DMS 273 (cell line): ENCODE measurements around the gene MAPKAPK3.

Experiments used
- DNase-seq: peaks from one replicate; lab custom pipeline; 2025; ENCODE audit not compliant: unreplicated experiment; lab: John Stamatoyannopoulos, UW

MAPKAPK3 gene

DNA sequence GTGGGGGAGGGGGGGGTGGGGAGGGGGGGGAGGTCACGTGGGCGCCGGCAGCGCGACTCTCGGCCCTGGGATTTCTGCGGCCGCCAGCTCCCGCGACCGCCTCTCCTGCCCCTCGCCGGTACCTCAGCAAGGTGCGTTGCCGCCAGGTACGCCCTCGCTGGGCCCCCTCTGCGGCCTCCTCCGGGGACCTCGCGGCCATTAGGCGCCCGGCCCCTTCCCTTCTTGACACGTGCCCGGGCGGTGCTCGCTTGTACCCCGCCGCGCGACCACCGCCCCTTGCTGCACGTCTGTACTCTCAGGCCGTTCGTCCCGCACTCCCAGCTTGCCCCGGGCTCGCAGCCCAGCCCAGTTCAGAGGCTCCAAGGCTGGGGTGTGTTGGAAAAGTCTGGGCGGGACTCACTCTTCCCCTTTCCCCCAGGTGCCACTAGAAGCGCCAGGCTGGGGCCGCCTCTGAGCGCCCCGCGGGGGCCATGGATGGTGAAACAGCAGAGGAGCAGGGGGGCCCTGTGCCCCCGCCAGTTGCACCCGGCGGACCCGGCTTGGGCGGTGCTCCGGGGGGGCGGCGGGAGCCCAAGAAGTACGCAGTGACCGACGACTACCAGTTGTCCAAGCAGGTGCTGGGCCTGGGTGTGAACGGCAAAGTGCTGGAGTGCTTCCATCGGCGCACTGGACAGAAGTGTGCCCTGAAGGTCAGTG, at the start of gene MAPKAPK3:
Gene MAPKAPK3, plus strand, starts transcription at position 56 of the 696 bp plus-strand sequence. Its CDS starts 415 bp downstream, at position 471.
- peak; percentile 58 for DNase-seq

DNA sequence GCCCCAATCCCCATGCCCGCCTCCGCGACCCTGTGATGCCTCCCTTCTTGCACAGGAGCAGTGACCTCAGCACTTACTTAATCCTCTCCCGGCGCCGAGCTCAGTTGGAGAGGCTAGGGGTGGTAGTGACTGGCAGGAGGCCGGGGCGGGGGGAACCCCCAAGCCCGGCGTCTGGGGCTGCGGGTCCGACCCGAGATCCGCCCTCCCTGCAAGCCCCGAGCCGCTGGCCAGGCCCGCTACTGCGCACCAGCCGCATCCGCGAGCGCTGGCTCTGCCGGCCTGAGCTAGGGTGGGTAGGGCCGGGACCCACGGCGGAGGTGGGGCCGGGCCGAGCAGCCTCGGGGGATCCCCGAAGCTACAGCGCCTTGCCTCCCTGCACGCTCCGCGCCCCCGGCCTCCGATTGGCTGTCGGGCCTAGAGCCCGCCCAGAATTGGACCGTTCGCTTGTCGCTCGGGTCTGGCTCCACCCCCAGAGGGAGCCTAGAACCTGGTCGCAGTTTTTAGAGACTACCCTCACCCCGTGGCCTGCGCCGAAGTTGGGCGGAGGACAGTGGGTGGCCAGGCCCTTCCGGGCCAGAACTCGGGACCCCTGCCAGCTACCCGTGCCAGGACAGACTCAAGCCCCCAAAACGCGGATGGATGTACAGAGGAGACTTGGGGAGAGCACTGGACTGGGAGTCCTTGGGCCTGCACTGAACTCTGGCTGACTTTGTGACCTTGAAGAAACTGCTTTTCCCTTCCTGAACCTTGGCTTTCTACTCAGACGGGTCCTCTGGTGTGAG, 49.4 kb upstream of the MAPKAPK3 start, which contains the start of gene C3orf18:
Gene C3orf18, minus strand, starts transcription at position 362 of the 782 bp plus-strand sequence. CDS start 2,048 bp downstream, outside the sequence.
- DNase-seq: peak; percentile 14

DNA sequence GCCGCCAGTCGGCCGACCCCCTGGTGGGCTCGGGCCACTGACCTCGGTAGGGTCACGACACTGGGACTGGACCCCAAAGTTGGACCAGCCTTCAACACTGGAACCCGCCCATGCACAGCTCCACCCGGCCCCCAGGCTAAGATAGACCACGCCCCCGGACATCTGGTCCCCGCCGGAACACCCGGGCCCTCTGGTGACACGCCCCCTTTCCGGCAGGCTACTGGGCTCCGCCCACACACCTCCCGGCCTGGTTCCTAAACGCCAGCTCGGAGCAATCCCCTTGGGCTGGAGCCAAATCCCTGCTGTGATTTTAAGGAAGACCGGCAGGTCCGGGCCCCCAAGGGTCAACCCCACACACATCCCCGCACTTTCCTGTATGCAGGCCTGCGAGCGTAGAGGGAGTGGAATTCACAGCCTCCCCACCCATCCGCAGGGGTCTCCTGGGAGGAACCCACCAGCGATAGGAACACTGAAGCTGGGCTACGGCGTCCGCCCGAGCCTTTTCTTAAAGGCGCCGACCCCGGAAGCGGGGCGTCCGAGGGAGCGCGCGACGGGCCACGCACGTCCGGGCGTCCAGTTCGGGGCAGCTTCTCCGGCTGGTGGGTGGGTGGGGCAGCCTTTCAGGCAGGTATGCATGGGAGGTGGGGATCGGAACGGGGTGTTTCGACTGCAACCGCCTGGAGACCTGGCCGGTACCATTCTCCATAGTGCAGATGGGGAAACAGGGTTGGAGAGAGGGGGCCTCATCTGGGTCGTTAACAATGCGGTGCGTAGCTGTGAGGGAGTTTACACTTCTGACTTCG, 47.8 kb upstream of the MAPKAPK3 start, which contains the start of gene HEMK1:
Gene HEMK1, plus strand, starts transcription at position 576 of the 803 bp plus-strand sequence. CDS start 1,583 bp downstream, outside the sequence.
- DNase-seq: peak; percentile 97

DNA sequence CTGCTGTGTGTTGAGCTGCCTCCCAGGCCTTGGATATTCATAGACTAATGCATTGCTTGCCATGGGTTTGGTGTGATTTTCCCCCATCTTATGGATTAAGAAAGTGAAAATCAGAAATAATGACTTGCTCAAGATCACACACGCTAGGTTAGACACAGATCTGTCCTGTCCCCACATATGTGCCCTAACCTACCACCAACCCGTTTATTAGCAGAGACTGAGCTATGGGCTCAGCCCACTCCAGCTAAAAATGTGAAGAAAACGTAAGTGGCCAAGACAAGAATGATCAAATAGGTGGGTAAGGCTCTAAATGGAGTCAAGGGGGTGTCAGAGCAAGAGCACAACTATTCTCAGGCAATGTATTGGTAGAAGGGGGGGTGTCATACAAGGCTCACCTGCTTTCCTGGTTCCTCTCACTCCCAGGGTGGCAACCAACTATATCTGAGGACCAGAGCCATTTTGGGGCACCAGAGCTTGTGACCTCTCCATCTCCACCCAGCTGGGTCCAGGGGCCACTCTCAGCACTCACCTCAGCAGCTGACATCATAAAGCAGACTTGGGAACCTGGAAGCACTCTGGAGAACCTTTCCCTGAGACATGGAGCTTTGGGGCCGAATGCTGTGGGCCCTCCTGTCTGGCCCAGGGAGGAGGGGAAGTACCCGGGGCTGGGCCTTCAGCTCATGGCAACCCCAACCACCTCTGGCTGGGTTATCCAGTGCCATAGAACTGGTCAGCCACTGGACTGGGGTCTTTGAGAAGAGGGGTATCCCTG, 46.3 kb upstream of the MAPKAPK3 start:
- no peak for DNase-seq

DNA sequence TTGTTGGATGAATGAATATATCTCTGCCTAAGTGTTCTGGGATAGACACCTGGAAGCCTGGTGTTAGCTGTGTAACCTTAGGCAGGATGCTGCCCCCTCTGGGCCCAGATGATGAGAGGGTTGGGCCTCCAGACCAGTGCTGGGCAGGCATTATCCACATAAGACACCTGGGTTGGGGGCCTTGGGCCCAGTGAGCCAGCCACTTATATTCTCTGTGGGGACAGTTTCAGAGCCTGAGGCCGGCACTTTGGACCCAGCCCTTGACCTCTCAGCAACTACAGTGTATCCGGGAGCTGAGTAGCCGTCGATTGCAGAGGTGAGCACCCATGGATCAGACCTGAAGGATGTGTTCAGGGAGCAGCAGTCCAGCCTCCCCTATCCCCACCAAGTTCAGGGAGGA, 45.5 kb upstream of the MAPKAPK3 start:
- DNase-seq: no peak

DNA sequence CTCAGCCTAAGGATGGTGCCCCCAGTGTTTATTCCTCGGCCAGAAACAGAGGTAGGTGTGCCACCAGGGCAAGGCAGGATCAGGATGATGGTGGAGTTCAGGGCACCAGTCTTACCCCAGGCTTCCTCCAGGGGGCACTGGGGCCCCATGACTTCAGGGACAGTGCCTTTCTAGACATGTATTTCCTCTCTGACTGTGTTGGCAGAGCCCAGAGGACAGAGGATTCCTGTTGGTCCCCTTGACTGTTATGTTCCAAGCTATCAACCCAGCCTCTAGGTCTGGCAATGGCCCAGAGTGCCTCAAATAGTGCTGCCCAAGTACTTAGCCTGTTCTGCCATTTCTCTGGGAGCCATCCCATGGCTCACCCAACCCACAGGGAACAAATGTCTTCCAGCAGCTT, 44.8 kb upstream of the MAPKAPK3 start:
- peak; percentile 79 for DNase-seq

DNA sequence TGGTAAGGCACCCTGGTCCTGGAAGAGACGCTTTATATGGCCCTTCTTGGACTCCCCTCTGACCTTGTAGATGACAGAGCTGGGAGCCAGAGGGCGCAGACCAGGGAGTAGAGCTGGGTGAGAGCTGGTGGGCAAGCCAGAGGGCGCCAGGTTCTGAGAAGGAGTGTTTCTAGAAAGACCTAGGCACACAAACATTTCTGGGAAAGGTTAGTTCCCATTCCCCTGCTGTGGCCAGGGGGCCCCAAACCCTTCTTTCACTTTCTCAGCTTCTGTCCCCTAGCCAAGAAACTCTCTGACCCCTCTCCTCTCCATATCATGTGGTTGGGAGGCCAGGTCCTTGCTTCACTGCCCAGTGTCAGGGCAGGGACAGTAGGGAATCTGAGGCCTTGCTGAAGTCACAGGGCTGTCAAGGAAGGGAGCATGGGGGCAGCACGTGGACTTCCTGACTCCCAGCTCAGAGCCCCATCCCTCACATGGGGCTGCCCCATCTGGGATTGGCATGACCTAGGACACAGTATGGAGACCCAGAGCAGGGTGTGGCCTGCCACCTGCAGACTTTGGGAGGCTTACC, 44.1 kb upstream of the MAPKAPK3 start:
- DNase-seq: no peak

DNA sequence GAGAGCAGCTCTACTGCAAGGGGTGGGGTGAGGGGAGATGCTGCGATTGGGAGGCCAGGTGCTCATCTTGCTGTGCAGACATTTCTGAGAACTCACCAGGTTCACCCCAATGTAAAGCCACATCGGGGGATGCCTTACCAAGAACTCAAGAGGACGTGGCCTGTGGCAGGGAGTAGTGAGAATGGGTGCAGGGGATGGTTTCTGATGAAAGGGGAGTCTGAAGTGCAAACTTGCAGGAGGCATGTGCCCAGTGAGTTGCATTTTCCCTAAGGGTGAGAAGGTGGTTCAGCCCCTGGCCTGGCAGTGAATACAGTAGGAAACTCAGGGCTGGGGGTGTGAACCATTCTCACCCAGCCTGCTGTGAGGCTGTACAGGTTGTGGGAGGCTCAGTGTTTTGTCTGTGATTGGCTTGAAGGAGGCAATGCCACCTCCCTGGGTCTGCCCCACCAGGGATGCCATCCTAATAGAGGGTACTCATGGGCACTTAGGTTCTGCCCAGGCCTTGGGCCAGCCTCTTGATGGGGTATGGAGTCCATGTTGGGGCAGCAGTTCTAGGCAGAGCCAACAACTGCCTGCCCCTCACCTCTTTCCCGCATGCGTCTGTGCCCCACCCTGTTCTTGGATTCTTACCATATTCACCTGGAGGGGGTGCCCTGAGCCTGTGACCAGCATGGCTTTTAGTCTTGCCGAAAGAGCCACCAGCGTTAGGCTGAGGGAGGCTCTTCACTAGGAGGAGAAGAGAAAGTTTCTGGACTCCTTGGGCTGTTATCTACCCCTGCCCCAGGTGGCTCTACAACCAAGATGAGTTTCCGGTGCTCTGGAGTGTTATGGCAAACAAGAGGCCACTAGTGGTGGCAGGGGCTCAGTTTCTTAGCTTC, 43.1 kb upstream of the MAPKAPK3 start:
- DNase-seq: no peak

DNA sequence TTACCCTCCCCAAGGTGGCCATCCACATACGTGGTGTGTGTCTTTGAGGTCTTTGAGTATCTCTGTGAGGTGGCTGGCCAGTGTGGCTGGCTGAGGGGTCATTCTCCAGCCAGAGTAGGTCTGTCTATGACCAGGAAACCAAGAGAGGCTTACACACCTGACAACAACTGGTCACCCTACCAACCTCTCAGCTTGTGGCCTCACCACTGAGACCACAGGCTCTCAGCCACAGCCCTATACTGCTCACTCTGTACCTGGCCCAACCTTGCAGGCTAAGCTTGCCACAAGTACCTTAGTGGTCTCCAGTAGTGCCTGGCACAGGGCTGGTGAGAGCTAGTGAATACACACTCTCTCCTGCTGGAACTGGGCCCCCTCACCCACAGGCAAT, 42.5 kb upstream of the MAPKAPK3 start:
- no peak for DNase-seq

DNA sequence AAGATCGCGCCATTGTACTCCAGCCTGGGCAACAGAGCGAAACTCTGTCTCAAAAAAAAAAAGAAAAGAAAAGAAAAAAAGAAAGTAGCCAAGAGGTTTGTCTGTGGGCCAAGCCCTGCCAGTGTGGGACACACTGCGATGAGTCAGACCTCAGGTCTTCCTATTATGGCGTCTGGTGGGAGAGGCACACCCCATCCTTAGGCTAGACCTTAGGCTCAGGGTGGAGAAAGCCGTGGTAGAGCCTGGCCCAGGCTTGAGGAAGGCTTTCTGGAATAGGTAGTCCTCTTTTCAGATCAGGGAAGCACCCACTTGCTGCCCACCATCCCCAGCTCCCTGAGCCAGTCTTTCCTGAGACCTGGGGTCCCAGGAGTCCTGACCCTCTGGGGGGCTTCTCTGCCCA, 41.6 kb upstream of the MAPKAPK3 start:
- no peak for DNase-seq

DNA sequence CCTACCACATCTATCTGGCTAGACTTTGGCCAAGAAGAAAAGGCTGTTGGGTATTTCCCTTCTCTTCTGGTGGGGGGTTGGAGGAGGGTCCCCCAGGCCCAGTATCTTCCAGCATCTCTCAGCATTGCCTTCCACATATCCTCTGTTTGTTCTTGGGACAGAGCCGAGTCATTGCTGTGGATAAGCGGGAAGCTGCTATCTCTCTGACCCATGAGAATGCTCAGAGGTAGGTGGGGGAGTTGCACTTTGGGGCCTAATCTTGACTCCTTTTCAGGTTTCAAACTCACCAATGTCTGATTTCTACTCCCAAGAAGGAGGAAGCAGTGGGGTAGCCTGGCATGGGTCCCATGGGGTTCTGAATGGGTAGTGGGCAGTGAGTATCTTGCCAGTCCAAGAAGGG, 39.6 kb upstream of the MAPKAPK3 start:
- no peak for DNase-seq

DNA sequence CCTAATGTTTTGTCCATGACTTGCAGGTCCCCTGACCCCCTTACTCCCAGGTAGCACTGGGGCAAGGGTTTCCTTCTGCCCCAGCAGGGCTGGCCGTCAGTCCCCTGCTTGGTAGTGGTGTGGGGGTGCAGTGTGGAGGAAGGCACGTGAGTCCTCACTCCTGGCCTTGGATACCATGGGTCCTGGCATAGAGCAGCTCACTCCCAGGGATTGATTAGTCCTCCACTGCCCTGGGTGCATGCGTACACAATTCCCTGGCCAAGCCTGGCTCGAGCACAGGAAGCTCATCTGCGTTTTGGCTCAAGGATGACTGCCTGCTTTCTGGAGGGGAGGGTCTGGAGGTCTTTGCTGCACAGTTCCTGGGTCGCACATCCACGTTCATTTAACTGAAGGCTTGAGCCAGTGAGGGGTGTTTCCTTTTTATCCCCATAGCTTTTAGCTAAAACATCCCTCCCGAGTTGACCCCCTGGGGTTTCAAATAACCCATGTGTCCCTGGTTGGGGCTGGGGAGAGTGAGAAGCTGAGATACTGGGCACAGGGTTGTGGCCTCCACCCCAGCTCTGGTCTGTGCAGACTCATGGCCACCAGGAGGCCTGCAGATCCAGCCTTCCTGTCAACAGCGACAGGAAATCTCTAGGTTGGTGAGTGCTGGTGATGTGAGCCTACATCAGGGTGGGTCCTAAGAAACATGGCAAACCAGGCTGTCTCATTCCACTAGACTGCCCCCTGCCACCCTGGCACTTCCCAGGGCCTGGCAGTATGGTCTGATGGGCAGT, 36.1 kb upstream of the MAPKAPK3 start:
- no peak for DNase-seq

DNA sequence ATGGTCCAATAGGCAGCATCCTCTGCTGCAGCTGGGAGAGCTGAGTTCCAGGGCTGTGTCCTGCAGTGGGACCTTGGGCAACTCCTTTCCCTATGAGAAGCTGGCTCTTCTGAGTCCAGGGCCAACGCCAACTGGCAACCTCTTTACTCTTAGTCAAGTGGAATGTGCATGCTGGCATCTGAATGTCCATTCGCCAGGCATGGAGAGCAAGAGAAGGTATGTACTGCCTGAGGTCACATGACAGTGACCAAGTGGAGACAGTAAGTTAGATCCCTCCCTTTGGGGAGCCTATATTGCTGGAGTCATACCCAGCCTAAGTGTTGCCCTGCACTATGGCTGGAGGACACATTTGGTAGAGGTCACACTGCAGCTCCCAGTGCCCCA, 35.5 kb upstream of the MAPKAPK3 start:
- no peak for DNase-seq

DNA sequence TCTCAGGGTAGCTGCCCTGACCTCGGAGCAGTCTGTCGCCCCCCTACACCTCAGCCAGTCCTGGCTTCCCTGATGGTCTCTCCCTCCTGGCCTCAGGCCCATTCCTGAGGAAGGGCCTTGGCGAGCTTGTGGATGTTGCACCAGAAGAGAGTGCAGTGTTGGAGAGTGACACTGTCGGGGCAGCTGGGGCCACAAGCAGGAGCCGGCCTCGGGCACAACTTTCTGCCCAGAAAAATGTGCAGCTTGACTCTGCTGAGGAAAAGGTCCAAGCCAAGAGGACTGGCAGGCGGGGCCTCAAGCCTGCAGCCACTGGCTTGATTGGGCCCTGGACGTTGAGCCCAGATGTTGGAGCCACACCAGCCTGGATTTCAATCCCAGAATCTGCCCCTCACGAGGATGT, 34.9 kb upstream of the MAPKAPK3 start:
- no peak for DNase-seq

DNA sequence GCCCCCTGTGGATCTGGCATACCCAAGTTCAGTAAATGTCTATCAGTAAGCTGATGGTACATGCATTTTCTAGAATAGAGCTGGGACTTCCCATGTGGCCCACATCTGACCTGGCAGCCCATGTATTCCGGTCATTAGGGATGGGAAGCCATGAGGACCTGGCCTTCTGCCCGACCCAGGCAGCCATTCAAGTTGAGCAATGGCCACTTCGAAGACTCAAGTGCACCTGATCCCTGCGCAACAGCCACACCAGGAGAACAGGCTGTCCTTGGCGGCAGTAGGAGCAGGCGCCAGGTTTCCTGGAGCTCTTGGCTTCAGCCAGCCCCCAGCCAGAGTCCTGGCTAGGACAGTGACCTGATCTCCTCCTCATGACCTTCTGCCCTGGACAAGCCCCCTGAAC, 33.1 kb upstream of the MAPKAPK3 start:
- DNase-seq: no peak

DNA sequence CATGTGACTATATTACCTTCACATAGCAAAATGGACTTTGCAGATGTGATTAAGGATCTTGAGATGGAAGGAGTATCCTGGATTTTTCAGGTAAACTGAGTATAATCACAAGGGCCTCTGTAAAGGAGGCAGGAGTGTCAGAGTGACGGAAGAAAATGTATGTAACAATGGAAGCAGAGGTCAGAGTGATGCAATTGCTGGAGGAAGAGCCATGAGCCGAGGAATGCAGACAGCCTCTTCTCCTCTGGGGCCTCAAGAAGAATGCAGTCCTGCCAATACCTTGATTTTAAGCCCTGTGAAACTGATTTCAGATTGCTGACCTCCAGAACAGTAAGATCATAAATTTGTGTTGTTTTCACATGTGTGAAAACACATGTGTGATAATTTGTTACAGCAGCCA, 32.6 kb upstream of the MAPKAPK3 start:
- DNase-seq: no peak

DNA sequence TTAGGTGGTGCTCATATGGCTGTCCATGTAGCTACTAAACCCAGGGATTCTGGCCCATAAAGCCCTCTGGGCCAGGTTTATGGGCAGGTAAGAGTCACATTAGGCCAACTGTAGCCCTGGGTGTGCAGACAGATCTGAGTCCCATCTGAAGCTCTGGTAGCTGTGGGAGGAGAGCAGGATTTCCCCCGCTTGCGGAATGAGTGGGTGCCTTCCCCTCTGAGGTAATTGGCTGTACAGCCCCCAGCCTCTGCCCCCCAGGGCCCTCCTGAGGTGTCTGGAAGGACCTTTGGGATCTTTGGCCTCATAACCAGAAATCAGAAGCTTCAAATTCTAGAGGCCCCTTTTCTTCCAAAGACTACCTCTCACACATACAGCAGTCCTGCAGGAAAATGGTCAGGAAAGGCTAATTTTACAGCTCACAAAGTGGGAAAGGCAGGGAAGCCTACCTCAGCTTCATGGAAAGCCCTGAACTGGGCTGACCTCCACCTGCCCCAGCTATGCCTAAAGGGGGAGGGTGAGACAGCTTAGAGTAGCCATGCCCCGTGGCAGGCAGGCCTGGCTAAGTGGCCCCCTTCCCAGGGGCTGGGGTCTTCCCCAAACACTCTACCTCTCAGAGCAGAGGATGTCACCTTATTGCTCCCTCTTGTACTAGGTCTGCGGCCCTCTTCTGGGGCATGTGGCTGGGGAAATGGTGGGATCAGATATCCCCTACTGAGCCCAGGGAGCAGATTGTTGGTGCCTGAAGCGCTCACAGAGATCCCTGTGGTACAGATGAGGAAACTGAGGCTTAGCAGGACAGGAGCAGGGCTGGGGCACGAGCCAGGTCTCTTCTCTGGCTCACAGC, 30.8 kb upstream of the MAPKAPK3 start:
- DNase-seq: no peak

DNA sequence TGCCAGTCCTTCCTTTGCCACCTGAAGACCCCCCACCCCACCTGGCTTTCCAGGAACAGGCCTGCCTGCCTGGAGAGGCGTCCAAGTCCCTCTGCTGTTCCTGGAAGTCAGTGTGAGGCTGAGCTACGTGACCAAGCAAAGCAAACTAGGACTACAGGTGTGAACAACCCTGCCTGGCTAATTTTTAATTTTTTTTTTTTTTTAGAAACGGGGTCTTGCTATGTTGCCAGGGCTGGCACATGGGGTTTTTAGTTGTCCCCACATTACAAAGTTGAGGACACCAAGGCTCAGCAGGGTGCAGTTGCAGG, 30.2 kb upstream of the MAPKAPK3 start:
- DNase-seq: no peak
